ENCODE data around the gene NOL11. TPM values are rescaled to one million over a fixed set of nuclear protein-coding genes. Genes with fewer than 3 reads are reported as not detected.

The NOL11 gene
- total RNA-seq: 15.1 and 33.4 TPM in 2 replicates

DNA sequence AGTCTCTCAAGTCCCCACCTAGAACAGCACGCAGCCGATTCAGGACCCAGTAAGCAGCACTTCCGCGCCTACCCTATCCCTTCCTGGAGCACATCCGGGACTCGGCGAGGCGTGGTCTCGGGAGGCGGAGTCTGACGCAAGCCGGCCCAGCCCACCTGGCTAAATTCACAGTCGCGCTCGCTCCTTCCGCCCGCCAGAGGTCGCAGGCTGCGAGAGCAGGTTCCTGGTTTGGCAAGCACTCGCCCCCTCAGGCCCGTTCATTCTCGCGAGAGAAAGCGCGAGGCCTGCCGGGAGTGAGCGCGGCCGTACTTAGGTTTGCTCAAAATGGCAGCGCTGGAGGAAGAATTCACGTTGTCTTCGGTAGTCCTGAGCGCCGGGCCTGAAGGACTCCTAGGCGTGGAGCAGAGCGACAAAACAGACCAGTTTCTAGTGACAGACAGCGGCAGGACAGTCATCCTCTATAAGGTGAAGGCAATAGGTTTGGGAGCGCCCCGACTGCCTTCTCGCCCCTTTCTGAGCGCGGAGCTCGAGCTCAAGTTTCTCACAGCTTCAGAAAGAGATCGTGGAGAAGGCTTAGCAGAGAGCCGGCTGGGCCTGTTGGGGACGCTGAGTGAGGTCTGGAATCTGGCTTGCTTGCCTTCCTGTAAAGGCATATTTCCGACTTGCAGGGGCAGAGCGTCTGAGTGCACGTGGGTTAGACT, at the start of gene NOL11:
NOL11 (plus strand) TSS at position 313 of the 701 bp plus-strand sequence; CDS start at position 325, 12 bp downstream.

Other genes with a start within 250 kb of the NOL11 start
- gene BPTF, start 107.6 kb downstream of the NOL11 start, total RNA-seq: 18.7 and 31.7 TPM in 2 replicates

Data from mesangial cell (primary cell).